GM12878 (cell line): ENCODE results near the gene PGC. TPM values are rescaled to one million over a fixed set of nuclear protein-coding genes. Genes with fewer than 3 reads are reported as not detected.

Experiments used
- ATAC-seq: fragments of 200-7000 bp; cut with Tn5 transposase; 3 replicates; pipeline ENCODE4 v1.9.1; 2020; ENCODE audit warnings: mild to moderate bottlenecking, moderate library complexity
- BruUV-seq: library from RNA; stranded (reverse); fragments of 400-500 nt; replicated peaks from 2 replicates; lab custom pipeline; 2021; lab: Mats Ljungman, UMichigan
- CTCF ChIA-PET: fragments of 300-600 bp; sonication (Branson Sonifier 250); formaldehyde crosslinking; extraction: SDS; loops from one replicate; lab custom pipeline; 2021; ENCODE audit warnings: inconsistent platforms; lab: Yijun Ruan, JAX
- POLR2A ChIA-PET: fragments of 350-600 bp; formaldehyde crosslinking; extraction: SDS; loops from one replicate; lab custom pipeline; 2021; ENCODE audit warnings: inconsistent platforms; lab: Charles Lee
- RAD21 ChIA-PET: fragments of 300-600 bp; sonication (Branson Sonifier 250); formaldehyde crosslinking; loops from one replicate; lab custom pipeline; 2023; ENCODE audit warnings: antibody characterized with exemption; ENCODE audit not compliant: unreplicated experiment; lab: Charles Lee
- SMC1A ChIA-PET: fragments of 300-600 bp; sonication (Branson Sonifier 250); formaldehyde crosslinking; loops from one replicate; lab custom pipeline; 2023; ENCODE audit not compliant: unreplicated experiment, uncharacterized antibody; lab: Charles Lee
- DNase-seq: peaks from one replicate; pipeline ENCODE4 v3.0.0-alpha.2; 2011; ENCODE audit warnings: low read depth, low spot score
- FAIRE-seq: peaks from 3 replicates; lab custom pipeline; 2011; peaks lifted over from hg19 to GRCh38; lab: Jason Lieb, UNC
- H2AFZ ChIP-seq: 2 replicates; pipeline ENCODE4 v1.6.0; 2011; ENCODE audit warnings: low read depth, low read length, control low read depth; ENCODE audit not compliant: control insufficient read depth
- H3K27ac ChIP-seq: 2 replicates; pipeline ENCODE4 v1.5.1; 2011; ENCODE audit warnings: control low read depth; ENCODE audit not compliant: control insufficient read depth, insufficient read depth
- H3K27me3 ChIP-seq, 2 experiments: replicated peaks in 1 of 2; 2 replicates each; pipeline versions ENCODE4 v1.6.0 to v1.6.1; 2011; ENCODE audit warnings: low read length in 1 of 2; ENCODE audit not compliant: control insufficient read depth in 2 of 2, insufficient read depth in 2 of 2
- H3K36me3 ChIP-seq, 2 experiments: 2 replicates each; pipeline ENCODE4 v1.5.1; 2011; ENCODE audit warnings: low read length in 1 of 2; ENCODE audit not compliant: control insufficient read depth in 2 of 2, insufficient read depth in 2 of 2
- H3K4me1 ChIP-seq: 2 replicates; pipeline ENCODE4 v1.6.1; 2011; ENCODE audit warnings: mild to moderate bottlenecking, low read length, moderate library complexity, mixed read lengths; ENCODE audit not compliant: control insufficient read depth, insufficient read depth
- H3K4me2 ChIP-seq: 2 replicates; pipeline ENCODE4 v1.6.0; 2011; ENCODE audit warnings: control low read depth; ENCODE audit not compliant: control insufficient read depth, insufficient read depth
- H3K4me3 ChIP-seq: fragments of 200-600 bp; sonication (generic); 2 replicates; pipeline ENCODE4 v1.5.1; 2016
- H3K79me2 ChIP-seq: 2 replicates; pipeline ENCODE4 v1.6.0; 2011; ENCODE audit warnings: low read length; ENCODE audit not compliant: control insufficient read depth, insufficient read depth
- H3K9ac ChIP-seq: 2 replicates; pipeline ENCODE4 v1.8.0; 2011; ENCODE audit warnings: low read length, control low read depth, mixed read lengths; ENCODE audit not compliant: control insufficient read depth, insufficient read depth
- H3K9me3 ChIP-seq: replicated peaks from 3 replicates; pipeline ENCODE4 v1.5.1; 2011; ENCODE audit warnings: mild to moderate bottlenecking, low read length; ENCODE audit not compliant: control insufficient read depth, insufficient read depth
- H4K20me1 ChIP-seq: 2 replicates; pipeline ENCODE4 v1.6.0; 2011; ENCODE audit not compliant: control insufficient read depth, insufficient read depth
- EP300 ChIP-seq, 2 experiments: fragments of 150-350 bp in 1 of 2; IDR thresholded peaks; 2 replicates each; pipeline ENCODE4 v1.6.1; 2011 to 2012; ENCODE audit warnings: low read depth in 2 of 2, low read length in 2 of 2, borderline replicate concordance in 1 of 2, improper control_type of control experiment in 1 of 2, inconsistent platforms in 1 of 2; ENCODE audit not compliant: control insufficient read depth in 1 of 2
- POLR2AphosphoS5 ChIP-seq: IDR thresholded peaks from 2 replicates; pipeline ENCODE4 v1.6.1; 2011; ENCODE audit warnings: mild to moderate bottlenecking, low read length, inconsistent platforms
- SMARCA5 ChIP-seq: fragments of 450-650 bp; IDR thresholded peaks from 2 replicates; pipeline ENCODE4 v1.6.1; 2017; ENCODE audit warnings: mild to moderate bottlenecking
- SUZ12 ChIP-seq: fragments of 200-600 bp; sonication (generic); IDR thresholded peaks from one replicate; pipeline ENCODE4 v1.6.1; 2018; ENCODE audit warnings: antibody characterized with exemption, mild to moderate bottlenecking; ENCODE audit not compliant: unreplicated experiment
- WGBS: methylation state at CpG from one replicate; pipeline ENCODE4 v1.1.6; 2016; ENCODE audit warnings: low lambda C conversion rate; ENCODE audit not compliant: insufficient replicate concordance, insufficient coverage; ENCODE audit errors: missing lambda C conversion rate; 5-methylcytosine and 5-hydroxymethylcytosine counted together
- in situ Hi-C: fragments of 300-500 bp; cut with MboI; formaldehyde crosslinking; loops from 9 replicates; pipeline ENCODE4 v1.14.3; 2018; ENCODE audit warnings: mixed read lengths
- intact Hi-C: fragments of 100-400 bp; cut with micrococcal nuclease; formaldehyde crosslinking; loops from one replicate; pipeline ENCODE4 v1.14.2; 2022; ENCODE audit not compliant: unreplicated experiment
- polyA plus RNA-seq, 11 experiments: library from polyadenylated mRNA; depleted of rRNA in 4 of 11; unstranded in 6 of 11; stranded (reverse) in 5 of 11; fragments of >200 nt; fragmentation: Nextera tagmentation in 4 of 11; fragmentation: Illumina TruSeq in 1 of 11; extraction: Ambion mirVana in 4 of 11; extraction: Trizol in 1 of 11; gene quantifications; 1 replicate in 1 of 11; 2 replicates in 10 of 11; pipeline versions ENCODE4 v1.2.1 to v1.2.3, GENCODE V29; 2011 to 2016; ENCODE audit warnings: inconsistent platforms in 2 of 11, missing spikeins in 2 of 11, low read depth in 1 of 11
- total RNA-seq, 4 experiments: library from RNA; depleted of rRNA in 3 of 4; stranded (reverse); fragments of >200 nt in 3 of 4; fragmentation: Illumina TruSeq in 1 of 4; extraction: Trizol in 1 of 4; gene quantifications; 2 replicates each; pipeline versions ENCODE4 v1.2.1 to v1.2.3, GENCODE V29; 2013 to 2021
- TF ChIP-seq, protein P1 (sequence below), 3 experiments: IDR thresholded peaks in 2 of 3; conservative IDR thresholded peaks in 1 of 3; 2 replicates each; pipeline ENCODE4 v1.5.1; 2011; ENCODE audit warnings: low read depth in 3 of 3, low read length in 3 of 3, mild to moderate bottlenecking in 3 of 3, control low read depth in 2 of 3, moderate library complexity in 2 of 3, inconsistent platforms in 1 of 3, mixed read lengths in 1 of 3; ENCODE audit not compliant: control insufficient read depth in 2 of 3, insufficient read depth in 1 of 3; ENCODE audit errors: extremely low read depth in 1 of 3

PGC gene
- total and polyA plus RNA-seq, 10 of the 15 experiments (the other 5 are each of a cell fraction or from before 2014, with no cell fraction given): 0.26 TPM; not detected in 9

DNA sequence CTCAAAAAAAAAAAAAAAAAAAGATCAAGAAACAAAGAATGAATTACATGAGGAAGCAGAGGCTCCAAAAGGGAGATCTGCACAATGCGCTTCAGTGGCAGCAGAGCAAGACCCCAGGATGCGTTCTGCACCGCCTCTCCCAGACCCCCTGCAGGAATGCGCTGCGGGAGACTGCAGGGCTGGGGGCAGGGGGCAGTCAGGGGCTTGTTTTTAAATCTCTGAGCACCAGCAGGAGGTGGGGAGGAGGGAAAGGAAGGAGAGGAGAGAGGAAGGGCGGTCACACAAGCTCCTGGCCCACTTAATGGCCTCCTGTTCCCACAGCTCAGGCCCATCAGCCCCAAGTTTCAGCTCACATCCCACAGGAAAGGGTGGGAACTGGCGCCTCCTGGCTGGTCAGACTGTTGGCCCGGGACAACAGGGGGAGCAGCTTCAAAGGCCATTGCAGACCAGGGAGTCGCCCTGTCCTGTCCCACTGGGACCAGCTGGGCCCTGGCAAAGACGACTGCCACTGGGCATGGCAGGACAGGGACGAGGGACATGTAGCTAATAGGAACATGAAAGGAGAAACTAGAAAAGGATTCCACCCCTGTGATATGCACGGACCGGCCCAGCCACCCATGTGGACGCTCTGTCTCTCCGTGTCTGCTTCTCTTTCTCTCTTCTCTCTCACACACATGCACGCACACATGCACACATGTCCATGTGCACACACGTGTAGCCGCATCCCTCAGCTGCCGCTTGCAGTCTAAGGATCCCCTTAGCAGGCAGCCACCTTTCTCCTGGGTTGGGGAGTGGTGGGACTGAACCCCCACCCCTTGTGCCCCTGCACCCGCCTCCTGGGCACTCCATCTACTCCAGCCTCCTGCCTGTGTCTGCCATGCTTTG is 46.5 kb downstream of the PGC start:
- ATAC-seq (no peak), FAIRE-seq (no peak), DNase-seq (no peak)
- CTCF ChIA-PET: interaction anchor here (1.0 to 2.1 kb wide), 3 partner anchors 12 to 332 kb away, joined by 3 to 6 read pairs (median 5); no protein-coding TSS in a partner anchor
- H3K36me3 ChIP-seq: peaks cover 20 to 33% of the 10 kb centered on the region in 2 experiments
- no peaks in the 10 kb centered on the region for H3K9me3 ChIP-seq
- no peak overlapping the region for H2AFZ ChIP-seq
- no peak overlapping the region for H3K9ac ChIP-seq
- no peaks in the 10 kb centered on the region; the same call in 1 of the 2 replicates for H4K20me1 ChIP-seq
- POLR2A ChIA-PET: no interaction called here
- TF ChIP-seq EP300 (IDR thresholded peaks at IDR 0.05; ENCODE audit: borderline replicate concordance in 1 of 2, control insufficient read depth in 1 of 2, low read depth in 2 of 2, low read length in 2 of 2) (no peak), POLR2AphosphoS5 (0 out of 2 replicates have a peak, but pooled peaks have one; percentile 29), SMARCA5 (no peak)
- H3K27ac ChIP-seq: no peak overlapping the region
- H3K4me1 ChIP-seq: peaks cover 40% of the 10 kb centered on the region
- SMC1A ChIA-PET: interaction anchor here (0.7 to 2.5 kb wide), 4 partner anchors 12 to 33 kb away, joined by 3 to 7 read pairs (median 4); no protein-coding TSS in a partner anchor
- RAD21 ChIA-PET: interaction anchor here (0.8 to 1.3 kb wide), 2 partner anchors 10 to 34 kb away, joined by 3 to 4 read pairs; no protein-coding TSS in a partner anchor
- BruUV-seq: no TSS peak
- H3K4me2 ChIP-seq: peak overlapping the region; percentile 32
- in situ Hi-C loops: no loop called here
- 83% methylated on average over 20 of the region's 20 CpGs for WGBS
- peaks cover 86% of the 10 kb centered on the region for H3K79me2 ChIP-seq
- no peaks in the 10 kb centered on the region for H3K27me3 ChIP-seq
- intact Hi-C loops: loop anchor here (10.0 kb wide), 1 partner anchor 344 kb away; no protein-coding TSS in a partner anchor
- no peak overlapping the region for H3K4me3 ChIP-seq

DNA sequence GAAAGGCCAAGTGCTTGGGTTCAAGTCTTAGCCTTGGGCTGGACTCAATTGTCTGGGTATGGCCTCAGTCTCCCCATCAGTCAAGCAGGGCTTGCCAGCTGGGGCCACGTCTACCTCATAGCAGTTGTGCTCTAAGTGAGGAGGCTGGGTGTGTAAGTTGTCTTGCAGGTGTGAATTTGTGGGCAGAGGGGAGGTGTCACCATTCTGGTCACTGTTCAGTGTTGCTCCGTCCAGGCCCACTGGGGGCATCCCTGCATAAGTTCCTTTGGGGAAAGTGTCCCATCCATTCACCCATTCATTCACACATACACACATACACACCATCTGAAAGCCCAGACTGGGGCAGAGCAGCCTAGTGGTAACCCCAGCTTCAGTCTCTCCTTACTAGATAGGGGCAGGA is 48.1 kb downstream of the PGC start:
- POLR2A ChIA-PET: interaction anchor here (0.7 kb wide), 1 partner anchor 12 kb away, joined by 3 read pairs; no protein-coding TSS in a partner anchor
- in situ Hi-C loops: no loop called here

More for the DNA sequence above, 48.1 kb downstream of the PGC start:
- Histone ChIP-seq H3K4me1 (peaks cover 30% of the 10 kb centered on the region), H3K4me3 (no peak overlapping the region), H2AFZ (no peak overlapping the region), H3K9ac (no peak overlapping the region), H3K9me3 (no peaks in the 10 kb centered on the region), H3K27me3 (no peaks in the 10 kb centered on the region), H3K36me3 (peaks cover 19 to 29% of the 10 kb centered on the region in 2 experiments), H3K79me2 (peaks cover 85% of the 10 kb centered on the region), H3K27ac (no peak overlapping the region), H3K4me2 (peak overlapping the region; percentile 13; the same call in 1 of the 2 replicates), H4K20me1 (no peaks in the 10 kb centered on the region; the same call in 1 of the 2 replicates)
- SMC1A ChIA-PET: interaction anchor here (1.2 to 2.5 kb wide), 2 partner anchors 18 to 29 kb away, joined by 3 to 7 read pairs; no protein-coding TSS in a partner anchor
- peak; percentile 35 for ATAC-seq
- WGBS: 43% methylated on average over 2 of the region's 2 CpGs
- no TSS peak for BruUV-seq
- TF ChIP-seq SUZ12: no peak
- TF ChIP-seq, protein P1, sequence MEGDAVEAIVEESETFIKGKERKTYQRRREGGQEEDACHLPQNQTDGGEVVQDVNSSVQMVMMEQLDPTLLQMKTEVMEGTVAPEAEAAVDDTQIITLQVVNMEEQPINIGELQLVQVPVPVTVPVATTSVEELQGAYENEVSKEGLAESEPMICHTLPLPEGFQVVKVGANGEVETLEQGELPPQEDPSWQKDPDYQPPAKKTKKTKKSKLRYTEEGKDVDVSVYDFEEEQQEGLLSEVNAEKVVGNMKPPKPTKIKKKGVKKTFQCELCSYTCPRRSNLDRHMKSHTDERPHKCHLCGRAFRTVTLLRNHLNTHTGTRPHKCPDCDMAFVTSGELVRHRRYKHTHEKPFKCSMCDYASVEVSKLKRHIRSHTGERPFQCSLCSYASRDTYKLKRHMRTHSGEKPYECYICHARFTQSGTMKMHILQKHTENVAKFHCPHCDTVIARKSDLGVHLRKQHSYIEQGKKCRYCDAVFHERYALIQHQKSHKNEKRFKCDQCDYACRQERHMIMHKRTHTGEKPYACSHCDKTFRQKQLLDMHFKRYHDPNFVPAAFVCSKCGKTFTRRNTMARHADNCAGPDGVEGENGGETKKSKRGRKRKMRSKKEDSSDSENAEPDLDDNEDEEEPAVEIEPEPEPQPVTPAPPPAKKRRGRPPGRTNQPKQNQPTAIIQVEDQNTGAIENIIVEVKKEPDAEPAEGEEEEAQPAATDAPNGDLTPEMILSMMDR (IDR thresholded peaks at IDR 0.05 in 2 of 3, conservative IDR thresholded peaks at IDR 0.05 in 1 of 3; ENCODE audit: control insufficient read depth in 2 of 3, extremely low read depth in 1 of 3, insufficient read depth in 1 of 3, low read depth in 3 of 3, low read length in 3 of 3): 0 out of 6 replicates have a peak, but pooled peaks of 1 of the 3 experiments have one; percentile 4
- TF ChIP-seq POLR2AphosphoS5: peak; percentile 45; the same call in 1 of the 2 replicates
- intact Hi-C loops: loop anchor here (5.0 kb wide), 1 partner anchor 33 kb away; no protein-coding TSS in a partner anchor
- CTCF ChIA-PET: interaction anchor here (1.6 to 2.1 kb wide), 2 partner anchors 10 to 35 kb away, joined by 5 to 6 read pairs; no protein-coding TSS in a partner anchor
- RAD21 ChIA-PET: no interaction called here
- no peak for FAIRE-seq
- DNase-seq: no peak
